Measurements from ENCODE around the gene CDC7.
"Not testable (repeated sequence)": the region's sequence is repeated elsewhere in the genome, so short reads cannot be mapped to it uniquely, and the experiment has no call there.

The CDC7 gene

DNA sequence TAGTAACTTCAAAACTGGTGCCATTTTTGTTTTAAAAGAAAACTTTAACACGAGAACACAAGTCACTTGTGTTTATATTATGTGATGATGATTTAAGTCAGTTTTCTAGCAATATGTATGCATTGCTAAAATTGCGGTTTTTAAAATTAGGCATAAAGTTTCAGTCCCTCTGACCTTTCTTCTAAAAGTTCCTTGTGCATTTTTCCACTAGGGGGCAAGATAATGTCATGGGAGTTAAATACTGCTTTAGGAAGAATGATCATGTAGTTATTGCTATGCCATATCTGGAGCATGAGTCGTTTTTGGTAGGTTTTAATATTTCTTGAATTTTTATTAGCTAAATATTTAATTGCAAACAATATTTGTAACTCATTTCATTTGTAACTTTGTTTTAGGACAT, 10.7 kb downstream of the CDC7 start:
- DNase-seq: no peak

DNA sequence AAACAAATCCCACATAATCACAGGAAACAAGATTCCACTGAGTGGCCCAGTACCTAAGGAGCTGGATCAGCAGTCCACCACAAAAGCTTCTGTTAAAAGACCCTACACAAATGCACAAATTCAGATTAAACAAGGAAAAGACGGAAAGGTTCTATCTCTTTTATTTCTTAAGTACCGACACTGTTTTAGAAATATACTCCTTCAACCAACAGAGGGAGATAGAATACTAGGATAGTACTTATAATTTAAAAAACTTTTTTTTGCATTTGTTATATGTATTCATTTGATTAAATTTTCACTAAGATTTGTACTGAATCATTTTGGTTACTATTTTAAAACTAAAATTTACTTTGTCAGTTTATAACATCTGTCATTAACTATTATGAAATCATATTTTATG, 12.5 kb downstream of the CDC7 start:
- DNase-seq: no peak

DNA sequence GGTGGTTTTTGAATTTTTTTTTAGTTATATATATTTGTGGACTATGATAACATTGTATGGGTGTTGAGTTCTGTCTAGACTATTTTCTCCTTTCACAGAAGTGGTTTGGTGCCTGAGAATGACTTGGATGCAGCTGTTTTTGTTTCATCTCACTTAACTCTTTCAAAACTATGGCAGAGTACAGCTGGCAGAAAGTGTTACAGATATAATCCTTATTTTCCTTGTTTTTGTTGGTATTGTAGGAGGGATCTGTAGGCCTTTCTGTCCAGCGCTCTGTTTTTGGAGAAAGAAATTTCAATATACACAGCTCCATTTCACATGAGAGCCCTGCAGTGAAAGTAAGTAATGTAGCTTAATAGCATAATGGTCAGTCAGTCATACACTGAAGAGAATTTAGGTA, 13.1 kb downstream of the CDC7 start:
- DNase-seq: no peak

DNA sequence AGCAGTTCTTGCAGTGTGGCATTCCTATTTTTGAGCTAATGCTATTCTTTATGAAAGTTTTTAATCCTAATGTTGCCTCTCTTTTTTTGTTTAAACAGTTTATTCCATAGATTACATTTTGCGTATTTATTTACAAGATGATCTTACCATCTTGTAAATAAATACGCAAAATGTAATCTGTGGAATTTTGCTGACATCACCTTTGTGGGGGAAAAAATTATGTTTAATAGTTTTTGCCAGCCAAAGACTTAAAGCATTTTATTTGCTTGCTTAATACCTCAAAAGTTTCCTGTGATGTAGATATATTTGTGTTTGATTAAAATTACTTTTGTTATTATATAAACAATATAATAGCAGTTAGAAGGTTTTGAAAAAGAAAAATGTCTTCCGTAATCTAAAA, 15.3 kb downstream of the CDC7 start:
- DNase-seq: no peak

DNA sequence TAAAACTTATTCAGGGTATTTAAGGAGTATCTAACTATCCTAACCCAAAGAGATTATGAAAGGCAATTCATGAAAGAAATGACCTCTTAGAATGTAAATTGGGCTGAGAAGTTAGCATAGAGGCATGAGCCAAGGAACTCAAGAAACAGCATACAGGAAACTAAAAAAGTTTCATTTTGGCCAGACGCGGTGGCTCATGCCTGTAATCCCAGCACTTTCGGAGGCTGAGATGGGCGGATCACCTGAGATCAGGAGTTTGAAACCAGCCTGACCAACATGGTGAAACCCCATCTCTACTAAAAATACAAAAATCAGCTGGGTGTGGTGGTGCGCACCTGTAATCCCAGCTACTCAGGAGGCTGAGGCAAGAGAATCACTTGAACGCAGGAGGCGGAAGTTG, 16.0 kb downstream of the CDC7 start:
- DNase-seq: not testable (repeated sequence)

DNA sequence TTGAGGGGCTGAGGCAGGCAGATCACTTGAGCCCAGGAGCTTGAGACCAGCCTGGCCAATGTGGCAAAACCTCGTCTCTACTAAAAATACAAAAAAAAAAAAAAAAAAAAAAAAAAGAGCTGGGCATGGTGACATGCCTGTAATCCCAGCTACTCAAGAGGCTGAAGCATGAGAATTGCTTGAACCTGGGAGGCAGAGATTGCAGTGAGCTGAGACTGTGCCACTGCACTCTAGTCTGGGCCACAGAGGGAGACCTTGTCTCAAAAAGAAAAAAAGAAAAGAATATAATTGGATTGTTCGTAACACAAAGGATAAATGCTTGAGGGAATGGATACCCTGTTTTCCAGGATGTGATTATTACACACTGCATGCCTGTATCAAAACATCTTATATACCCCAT, 18.5 kb downstream of the CDC7 start:
- not testable (repeated sequence) for DNase-seq

DNA sequence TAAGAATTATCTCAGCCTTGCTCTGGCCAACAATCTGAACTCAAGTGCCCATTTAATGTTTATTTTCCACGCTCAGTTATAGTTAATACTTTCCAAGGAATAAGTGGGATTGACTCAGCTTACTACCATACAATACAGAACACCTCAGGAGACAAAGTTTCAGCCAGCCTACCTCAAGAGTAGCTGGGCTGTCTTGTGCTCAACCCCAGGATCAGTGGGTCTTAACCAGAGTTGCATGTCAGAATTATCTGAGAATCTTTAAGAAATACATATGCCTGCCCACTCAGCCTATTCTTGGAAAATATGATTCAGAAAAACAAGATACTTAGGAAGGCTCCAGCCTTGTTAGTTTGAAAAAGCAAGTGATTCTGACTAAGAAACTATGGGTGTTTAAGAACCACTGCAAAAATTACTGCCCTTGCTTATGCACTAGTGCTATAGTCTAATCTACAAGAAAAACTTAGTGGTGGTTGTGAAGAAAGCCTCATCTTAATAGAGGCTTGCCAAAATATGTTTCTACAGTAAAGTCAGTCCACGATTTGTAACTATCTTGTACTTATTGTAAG, 20.4 kb downstream of the CDC7 start:
- no peak for DNase-seq

DNA sequence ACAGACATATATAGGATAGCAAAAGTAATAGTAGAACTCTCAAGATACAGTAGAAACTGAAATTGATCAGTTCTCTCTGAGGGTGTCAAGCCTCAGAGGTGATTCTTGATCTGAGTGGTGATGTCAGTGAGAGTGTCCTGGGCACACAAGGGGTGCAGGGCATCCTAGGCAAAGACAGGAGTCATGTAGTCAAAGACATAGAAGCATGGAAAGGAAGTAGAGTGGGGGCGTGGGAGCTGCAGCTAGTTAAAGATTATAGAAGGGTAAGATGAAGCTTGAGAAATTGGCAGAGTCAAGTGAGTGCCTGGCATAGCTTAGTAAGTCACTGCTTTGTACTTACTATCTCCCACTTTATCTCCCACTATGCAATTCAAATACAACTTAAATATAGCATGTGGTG, 22.8 kb downstream of the CDC7 start:
- no peak for DNase-seq

DNA sequence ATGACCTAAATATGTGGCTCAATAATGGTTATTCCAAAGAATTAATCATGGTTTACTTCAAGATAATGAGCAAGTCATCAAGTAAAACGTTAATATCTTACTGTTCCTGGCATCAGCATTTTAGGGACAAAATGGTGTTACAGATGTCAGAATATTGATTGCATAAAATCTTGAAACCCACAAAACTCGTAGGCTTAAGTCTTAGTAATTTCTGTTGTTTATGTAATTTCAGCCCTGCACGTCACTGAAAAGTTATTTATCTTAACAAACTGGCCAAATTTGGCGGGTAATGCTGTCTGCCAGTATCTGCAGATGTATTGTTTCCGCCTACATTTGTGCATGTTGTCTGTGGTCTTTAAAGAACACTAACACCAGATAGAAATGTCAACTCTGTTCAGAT, 25.8 kb downstream of the CDC7 start:
- no peak for DNase-seq

DNA sequence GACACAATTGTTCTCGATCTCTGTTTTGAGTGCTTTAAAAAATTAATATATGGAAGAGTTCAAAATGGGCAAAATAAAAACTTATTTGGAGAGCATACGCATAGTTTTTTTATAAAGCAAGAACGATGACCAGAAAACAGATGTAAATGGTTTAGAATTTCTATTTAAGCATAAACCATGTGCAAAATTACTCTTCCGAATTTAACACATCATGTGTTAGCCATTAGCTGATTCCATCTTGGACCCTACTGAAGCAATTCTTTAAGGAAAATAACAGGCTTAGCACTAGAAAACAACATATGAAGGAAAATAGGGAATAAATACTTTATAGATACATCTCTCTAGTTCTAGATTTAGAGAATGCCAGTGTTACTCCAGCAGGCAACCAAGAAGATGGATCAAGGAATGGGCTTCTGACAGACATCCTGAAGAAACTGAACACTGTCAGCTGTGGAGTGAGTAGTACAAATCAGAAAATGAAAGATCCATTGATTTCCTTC, 26.7 kb downstream of the CDC7 start:
- no peak for DNase-seq

DNA sequence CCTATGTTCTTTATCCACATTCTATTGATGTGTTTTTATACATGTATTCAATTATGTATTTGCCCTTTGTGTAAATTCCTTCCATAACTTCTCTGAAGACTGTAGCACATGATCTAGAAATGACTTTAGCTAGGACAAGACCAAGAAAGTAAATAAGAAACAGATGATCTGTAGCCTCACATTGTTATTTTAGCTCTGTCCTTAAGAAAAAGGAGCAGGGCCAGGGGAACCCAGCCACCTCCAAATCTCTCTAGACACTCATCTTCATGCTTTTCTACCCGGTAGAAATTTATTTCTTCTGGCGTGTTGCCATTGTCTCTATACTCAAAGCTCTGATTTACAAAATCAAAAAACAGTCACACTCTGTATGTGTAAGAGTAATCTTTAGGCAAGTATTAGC, 27.1 kb downstream of the CDC7 start:
- no peak for DNase-seq

DNA sequence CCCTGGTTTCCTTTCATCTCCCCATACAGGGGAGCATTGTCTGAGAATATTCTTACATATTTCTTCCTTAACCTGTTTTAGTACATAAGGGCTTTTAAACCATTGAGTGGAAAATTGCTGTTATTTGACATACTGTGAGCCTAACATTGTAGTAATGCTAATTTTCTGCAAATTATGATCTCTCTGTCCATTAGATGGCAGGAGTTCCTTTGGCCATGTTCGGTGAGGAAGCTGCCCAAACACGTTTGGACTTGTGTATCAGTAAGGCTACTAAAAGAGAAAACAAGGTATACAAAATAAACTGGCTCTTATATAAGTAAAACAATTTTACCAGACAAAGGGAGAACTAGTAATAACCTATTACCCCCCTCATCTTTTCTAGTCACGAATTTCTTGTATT, 29.2 kb downstream of the CDC7 start:
- DNase-seq: no peak

DNA sequence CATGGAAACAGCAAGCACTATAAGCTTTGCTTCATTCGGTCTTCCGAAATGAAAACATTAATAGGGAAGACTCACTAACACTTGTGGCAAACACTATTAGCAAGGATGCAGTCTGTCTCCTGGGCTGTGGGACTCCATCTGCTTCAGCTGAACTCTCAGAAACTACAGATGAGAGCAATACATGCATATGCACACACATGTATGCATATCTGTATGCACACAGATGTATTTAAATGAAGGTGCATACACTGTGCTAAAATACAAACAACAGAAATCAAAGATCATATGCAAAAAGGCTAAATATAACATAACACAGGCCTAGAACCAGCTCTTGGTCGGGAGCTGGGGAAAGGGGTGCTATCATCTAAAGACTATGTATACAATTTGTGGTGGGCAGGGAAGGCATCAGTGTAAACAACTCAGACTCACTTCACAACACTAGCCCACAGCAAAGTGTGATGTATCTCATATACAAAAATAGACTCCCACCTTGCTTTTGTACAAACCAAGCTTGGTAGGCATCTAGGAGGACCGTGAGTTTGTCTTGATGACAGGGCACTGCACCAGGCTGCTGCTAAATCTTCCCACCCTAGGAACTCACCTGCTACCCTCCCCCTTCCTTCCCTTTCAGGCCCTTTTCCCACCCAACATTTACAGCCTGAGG, 32.8 kb downstream of the CDC7 start:
- no peak for DNase-seq

DNA sequence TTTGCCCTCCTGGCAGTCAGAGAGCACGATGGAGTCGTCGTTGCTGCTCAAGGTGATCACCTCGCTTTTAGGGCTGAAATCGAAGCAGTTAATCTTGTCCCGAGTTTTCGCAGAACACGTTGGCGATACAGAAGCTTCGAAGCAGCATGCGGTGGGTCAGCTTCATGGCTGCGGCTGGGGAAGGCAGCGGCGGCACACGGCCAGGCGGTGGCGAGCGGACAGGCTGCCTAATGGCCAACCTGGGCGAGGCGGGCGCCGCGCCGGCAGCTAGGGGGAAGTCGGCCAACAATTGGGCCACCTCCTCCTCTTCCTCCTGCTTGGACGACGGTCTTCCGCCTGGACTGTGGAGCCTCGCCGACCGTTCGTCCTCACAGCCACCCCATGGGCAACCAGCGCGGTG, 34.8 kb downstream of the CDC7 start:
- no peak for DNase-seq

DNA sequence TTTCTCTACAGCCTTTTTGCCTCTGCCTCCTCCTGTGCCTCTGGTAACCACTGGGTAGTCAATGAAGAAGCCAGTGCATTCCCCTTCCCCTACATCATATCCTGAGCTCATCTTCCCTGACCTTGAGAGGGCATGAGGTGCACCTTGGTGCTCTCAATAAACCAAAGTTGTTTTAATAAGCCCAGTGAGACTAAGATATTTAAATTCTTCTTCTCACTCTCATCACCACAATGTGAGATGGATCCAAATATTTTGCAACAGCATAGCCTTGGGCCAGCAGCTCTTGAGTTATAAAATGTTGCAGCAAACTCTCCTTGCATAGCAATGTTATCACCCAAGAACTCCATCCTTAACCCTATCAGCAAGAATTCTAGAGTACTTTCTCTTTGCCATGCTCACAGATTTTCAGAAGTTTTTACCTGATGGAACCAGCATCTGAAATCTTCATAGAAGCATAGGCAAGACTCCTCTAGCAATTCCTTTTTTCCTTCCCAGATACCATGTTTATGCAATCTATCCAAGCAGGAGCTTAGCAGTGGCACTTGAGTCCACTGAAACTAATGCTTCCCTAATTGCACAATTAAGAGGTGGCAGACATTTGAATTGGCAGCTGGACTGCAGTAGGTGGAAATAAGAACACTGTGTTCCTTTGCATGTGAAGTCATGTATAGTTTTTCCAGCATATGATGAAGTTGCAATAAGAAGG, 36.8 kb downstream of the CDC7 start:
- no peak for DNase-seq

DNA sequence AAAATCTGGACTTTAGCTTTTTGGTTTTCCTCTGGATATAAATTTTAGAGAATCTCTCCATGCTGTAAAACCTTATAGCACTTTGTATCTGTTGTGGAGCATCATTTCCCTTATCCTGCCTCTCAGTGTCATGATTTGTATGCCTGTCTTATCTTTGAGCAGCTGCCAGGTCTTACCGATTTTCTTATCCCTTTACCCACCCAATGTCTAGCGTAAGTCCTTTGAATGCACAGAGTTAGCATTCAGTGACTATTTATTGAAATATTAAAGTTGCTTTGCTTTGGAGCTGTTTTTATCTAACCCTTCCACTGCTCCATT, 37.3 kb downstream of the CDC7 start:
- no peak for DNase-seq

DNA sequence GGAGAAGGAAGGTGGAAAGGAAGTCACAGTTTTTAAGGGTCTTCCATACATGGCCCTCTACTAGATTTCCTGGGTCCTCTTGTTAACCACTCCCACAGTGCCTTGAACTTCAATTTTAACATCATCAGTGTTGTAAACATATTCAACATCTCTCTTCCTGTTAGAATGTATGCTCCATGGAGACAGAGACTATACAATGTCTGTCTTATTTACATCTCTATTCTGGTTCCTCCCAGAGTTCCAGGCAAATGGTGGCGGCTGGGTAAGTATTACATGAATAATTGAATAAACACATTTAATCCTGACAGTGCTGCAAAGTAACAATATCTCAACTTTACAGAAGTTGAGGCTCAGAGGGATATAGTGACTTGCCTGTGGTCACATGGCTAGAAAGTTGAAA, 40.3 kb downstream of the CDC7 start:
- DNase-seq: no peak

DNA sequence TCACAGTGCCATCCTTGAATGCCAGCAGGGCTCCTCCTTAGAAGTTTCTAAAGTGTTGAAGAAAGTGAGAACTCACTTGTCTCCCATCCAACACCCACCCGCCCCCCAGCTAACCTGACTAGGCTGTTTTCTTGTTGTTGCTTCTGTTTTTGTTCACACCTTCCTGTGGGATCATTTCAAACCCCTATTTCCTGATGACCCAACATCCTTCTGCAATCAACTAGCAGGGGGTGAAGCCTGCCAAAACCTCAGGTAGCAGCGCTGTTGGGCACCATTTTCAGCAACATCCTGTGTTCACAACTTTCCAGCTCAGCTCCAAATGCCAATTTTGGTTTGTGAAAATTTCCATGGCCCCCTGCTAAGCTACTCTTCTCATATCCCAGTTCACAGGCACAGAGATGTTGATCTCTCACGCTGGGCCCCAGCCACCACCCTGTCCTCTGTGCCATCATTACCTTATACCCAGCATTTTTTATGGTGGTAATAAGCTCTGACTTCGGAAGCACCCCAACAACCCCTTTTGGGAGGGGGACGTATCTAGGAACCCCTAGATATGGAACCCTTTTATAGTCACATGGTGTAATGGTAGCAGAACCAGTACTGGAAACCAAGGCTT, 41.4 kb downstream of the CDC7 start:
- no peak for DNase-seq

DNA sequence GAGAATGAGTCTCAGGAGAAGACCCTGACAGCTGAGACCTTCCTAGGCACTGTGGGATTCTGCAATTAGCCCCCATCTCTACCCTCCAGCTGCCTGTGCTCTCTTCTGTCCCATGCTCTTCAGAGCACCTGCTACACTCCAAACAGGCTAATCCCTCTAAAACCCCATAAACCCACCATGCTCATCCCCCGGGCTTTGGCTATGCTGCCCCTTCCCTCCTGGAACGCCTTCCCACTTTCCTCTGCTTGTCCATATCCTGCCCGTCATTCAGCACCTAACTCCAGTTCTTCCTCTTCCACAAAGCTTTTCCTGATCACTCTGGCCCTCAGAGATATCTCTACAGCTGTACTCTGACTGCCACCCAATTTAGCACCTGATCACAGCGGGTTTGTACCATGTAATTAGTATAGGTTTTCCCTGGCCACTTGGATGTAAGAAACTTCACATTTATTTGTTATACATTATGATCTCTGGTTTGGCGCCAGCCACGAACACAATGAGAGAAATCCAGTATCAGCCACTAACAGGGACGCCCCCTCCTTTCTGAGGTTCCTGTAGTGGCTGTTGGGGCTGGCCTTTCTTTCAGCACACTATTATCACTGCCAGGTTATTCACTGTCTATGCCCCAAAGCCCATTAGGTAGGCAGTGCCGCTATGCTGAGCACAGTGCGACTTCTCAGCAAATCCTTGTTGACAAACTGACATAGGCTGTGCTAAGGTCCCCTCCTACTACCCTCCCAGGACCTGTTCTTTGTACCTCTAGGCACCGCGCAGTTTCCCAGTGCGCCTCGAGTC, 45.1 kb downstream of the CDC7 start:
- no peak for DNase-seq

DNA sequence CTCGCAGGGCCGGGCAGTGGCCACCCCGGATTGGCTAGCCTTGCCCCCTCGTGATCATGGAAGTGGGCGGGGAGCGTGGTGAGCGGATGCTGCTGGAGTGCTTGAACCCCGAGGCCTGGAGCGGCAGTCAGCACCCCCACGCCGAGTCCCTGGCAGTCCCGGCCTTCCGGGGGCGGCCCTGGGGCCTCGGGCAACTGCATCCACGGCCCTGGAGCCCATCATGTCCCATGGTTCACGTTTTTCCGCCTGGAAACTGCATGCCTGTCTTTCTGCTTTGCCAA, 45.6 kb downstream of the CDC7 start:
- no peak for DNase-seq

DNA sequence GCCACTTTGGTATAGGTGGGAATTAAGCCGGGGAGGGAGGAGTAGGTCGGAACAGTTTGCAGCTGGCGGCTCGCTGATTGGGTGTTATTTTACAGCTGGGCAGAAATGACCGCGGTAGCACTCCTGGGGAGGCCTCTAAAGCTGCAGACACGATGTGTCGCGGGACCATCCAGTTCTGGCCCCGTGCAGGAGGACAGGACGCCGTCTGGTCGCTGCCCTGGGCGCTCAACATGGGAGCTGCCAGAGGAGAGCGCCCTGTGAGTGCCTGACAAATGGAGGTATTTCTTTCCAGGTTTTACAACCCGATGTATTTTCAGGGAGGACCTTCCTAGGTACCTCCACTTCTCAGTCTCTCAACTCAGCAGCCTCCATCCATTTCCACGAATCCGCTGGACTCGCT, 46.2 kb downstream of the CDC7 start:
- DNase-seq: no peak

DNA sequence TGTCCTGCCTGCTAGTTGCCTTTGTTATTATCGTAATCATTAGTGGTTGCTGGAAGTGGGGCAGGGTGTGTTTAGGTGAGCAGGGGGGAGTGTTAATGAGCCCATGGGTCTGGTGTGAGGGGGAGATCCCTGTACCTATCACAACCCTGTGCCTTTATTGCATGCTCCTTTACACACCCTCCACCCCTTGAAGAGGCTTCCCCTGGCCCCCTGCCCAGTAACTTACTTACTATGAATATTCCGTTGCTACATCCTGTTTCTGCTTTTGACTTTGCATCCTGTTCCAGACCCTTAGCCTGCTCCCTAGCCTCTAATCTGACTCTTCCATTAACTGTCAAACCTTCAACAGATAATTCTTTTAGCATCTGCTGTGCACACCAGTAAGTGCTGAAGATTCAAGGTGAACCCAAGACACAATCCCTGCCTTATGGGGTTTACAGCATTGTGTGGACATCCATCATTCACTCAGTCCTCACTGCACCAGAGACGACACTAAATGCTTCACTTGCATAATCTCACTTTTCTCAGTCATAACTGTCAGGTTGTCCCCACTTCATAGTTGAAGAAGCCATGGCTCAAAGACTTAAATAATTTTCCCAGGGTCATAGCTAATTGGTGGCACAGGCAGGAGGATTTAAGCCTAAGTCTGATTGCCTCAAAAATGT, 47.9 kb downstream of the CDC7 start:
- DNase-seq: no peak

Measured in DMS 273 treated with DMSO at 0.1 percent for 48 hours (cell line).